ENCODE data around the gene FOXN3.

Gene FOXN3

DNA sequence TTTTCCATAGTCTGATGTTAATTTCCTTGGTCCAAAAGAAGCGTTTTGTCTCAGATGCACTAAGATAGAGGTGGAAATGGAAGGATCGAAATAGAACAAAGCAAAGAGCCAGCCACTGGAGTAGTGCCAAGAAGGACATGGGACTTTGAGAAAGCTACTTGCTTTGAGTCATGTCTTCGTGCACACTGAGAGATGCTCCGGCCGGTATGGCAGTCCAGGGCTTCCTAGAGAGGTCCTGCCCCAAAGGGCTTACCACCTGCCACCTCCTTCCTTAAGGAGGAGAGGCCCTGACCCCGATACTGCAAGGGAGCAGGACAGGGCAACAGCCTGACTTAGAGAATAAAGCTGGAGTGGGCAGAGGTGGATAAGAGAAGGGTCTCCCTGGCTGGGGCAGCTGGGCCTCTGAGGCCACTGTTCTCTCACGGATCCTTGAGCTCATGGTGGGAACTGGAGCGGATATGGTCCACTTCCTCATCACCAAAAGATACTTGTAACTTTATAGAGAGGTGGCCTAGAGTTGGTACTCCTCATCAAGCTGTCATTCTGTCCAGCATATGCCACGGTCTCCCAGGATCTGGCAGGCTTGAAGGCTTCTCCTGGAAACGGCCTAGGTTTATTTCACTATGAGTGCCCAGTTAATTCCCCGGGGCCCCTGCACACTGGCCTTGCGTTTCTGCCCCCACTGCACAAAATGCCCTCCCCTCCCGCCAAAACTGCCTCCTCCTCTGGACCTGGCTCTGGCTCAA lies 57.4 kb downstream of the FOXN3 start:
- no peak for DNase-seq (ENCODE audit: low read depth)

DNA sequence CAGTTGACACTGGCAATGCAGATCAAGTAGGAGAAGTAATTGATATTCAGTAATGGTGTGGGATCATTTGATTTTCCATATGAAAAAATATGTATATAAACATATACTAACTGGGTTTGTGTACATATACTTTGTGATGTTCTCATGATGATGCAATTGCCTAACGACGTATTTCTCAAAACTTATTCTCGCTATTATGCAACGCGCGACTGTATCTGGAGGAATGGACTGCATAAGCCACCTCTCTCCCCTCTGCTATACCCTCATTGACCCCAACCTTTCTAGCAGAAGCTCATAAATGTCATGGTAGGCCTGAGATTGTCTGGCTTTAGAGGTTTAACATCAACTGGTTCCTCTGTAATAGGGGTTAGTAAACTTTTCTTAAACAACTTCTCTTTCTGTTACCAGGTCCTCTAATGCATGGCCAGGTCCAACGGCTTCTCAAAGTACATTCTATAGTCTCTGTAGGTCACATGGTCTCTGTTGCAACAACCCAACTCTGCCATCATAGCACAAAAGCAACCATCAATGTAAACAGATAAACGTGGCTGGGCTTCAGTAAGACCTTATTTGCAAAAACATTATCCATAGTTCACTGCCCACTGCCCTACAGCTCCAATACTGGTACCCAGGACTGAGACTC lies 59.3 kb downstream of the FOXN3 start:
- no peak for DNase-seq (ENCODE audit: low read depth)

DNA sequence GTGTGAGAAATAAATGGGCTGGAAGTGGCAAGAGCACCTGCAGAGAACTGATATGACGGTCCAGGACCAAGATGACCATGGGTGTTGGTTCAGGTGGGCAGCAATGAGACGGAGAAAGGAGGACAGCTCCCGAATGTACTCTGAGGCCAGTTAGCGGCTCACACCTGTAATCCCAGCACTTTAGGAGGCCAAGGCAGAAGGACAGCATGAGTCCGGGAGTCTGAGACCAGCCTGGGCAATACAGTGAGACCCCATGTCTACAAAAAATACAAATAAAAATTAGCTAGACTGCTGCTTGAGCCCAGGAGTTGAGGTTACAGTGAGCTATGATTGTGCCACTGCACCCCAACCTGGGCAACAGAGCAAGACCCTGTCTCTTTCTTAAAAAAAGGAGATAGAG lies 60.1 kb downstream of the FOXN3 start:
- no peak for DNase-seq (ENCODE audit: low read depth)

DNA sequence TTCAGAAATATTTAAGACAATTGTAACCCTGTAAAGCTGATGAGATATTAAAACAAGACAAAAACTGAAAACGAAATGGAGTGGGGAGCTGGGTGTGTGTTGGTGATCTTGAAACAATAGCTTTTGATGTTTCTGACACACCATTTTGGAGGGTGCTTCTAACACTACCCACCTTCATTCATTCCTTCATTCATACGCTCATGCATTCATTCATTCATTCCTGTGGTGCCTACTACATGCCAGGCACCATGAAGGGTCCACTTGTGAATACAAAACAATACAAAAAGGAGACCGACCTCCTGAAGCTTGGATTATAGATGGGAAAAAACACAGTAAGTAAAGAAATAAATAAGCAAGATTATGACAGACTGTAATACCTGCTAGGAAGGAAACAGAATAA lies 60.5 kb downstream of the FOXN3 start:
- DNase-seq (ENCODE audit: low read depth) = no peak

DNA sequence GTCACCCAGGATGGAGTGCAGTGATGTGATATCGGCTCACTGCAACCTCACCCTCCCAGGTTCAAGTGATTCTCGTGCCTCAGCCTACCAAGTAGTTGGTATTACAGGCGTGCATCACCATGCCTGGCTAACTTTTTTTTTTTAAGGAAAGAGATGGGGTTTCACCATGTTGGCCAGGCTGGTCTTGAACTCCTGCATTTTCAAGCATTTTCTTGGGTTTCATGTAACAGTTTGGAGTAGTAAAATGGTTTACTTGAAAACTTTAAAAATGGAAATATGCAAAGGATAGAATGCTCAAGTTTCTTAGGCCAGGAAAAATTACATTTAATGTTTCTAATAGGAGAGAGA lies 63.3 kb downstream of the FOXN3 start:
- no peak for DNase-seq (ENCODE audit: low read depth)

DNA sequence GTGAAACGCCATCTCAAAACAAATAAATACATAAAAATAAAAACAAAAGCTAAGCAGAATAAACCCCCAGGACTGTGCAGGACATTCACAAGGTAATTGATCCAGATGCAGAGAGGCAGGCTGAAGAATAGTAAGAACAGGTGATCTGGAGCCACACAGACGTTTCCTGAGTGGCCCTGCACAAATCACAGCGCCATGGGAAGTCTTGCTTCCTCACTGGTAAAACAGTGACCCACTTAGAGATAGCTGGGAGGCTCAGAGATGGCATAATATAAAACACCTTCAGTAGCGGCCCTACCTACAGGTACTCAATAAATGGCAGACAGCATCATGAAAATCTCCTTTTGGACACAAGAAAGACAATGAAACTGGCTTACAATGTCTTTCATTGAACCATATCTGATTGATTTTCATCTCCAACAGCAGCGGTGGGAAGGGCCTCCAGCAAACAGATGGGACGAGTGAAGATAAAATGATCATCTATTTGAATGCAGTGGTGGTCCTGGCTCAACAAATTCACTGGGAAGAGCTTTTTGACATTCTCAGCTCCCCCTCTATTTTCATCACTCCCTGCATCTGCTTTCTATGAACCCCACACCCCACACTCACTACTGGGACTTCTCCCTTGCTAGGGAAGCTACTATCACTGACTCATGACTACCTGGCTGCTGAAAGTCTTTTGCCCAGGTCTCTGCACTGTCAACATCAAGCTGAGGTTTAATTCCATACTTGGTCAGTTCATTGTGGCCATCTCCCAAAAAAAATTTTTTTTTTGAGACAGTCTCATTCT lies 63.9 kb downstream of the FOXN3 start:
- DNase-seq (ENCODE audit: low read depth) = no peak

DNA sequence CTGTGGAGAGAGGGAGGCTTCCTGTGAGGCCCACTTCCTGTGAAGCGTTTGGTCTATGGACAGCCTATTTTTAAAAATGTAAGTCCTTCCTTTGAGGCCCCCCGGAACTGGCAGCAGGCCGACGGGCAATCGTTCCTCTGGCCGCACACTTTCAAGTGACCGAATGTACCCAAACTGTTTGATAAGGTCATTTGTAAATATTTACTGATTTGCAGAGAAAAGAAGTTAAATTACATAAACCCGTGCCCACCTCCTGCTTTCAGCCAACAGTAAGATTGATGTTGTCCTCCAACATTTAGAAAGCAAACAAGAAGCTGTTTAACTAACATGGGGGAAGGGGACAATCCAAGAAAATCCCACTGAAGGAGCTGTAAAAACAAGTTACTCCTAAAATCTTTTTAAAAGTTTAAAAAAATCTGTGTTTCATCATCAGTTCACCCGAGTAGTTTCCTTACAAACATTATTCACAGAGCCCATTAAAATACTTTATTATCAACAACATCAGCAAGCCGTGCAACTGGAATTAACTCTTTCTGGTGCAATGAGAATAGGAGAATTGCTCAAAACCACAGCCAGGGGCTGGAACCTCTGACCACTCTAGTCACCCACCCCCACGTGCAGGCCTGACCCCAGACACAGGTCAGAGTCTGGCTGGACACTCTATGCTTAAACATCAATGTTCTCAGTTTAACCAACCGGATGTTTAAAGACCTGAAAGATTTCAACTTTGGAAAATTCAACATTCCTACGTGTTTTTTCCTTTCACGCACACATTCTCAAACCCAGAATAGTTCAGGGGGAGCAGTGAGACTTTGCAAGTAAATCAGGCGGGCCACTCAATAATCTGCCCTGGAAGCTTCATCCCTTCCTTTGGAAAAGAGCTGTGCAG lies 65.3 kb downstream of the FOXN3 start:
- DNase-seq (ENCODE audit: low read depth) = no peak

DNA sequence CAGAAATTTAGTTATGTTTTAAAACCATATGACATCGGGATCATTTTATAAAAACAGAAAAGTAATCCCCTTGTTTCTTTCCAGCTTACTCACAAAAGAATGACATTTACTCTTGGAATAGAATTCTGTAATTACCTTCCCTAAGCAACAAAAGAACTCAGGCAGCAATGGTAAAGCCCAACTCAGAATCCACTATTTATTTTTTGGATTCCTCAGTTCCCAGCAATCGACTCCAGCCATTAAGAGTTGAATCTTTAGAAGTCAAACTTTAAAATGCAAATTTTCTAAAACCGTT lies 65.9 kb downstream of the FOXN3 start:
- no peak for DNase-seq (ENCODE audit: low read depth)

DNA sequence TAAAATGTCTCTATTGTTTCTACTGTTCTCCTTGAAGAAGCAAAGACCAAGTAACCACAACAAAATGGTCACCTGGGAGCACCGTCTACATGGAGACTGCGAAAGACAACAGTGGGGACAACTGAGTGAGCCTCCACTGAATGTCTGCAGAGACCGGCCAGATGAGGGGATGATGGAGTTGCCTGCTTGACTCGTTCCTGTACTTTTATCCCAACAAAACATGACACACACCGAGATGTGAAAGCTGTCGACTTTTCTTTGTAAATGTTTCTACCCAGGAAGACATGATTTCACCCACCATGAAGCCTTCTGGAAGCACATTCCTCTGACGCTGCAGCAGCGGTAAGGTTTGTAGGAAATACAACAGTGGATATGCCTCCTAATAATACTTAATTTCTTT lies 66.9 kb downstream of the FOXN3 start:
- no peak for DNase-seq (ENCODE audit: low read depth)

DNA sequence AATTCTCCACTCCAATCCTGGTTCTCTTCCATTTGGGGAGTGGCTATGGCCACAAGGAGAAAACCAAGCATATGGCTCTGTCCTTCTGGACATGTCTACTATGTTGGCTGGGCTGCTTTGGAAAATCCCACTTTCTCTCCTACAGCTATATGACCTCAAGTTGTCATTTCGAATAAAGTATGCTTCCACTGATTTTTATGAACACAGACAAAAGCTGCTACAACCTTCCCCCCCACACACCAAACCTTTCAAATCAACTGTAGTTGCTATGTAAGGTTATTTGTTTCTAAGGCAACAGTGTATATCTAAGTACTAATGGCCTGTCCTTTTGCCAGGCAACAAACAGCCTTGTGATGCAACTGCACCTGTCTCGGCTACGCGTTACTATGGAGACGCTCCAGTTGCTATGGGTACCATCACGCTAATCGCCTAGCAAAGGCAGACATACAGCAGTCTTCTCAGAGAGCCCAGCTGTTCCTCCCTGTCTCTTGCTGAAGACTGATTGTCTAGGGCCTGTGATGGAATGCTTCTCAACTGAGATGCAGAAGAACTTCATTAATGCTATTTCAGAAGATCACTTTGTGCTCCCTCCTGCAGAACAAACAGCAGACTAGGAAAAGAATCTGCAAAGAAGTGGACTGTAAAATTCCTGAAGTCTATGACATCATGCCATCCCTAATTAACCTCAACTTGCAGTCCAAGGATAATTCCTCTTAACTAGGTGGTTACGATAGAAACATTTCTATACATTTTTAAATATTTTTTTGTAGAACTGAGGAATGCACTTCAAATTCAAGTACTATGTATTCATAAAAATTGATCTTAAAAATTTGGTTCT lies 67.6 kb downstream of the FOXN3 start:
- DNase-seq (ENCODE audit: low read depth) = no peak

DNA sequence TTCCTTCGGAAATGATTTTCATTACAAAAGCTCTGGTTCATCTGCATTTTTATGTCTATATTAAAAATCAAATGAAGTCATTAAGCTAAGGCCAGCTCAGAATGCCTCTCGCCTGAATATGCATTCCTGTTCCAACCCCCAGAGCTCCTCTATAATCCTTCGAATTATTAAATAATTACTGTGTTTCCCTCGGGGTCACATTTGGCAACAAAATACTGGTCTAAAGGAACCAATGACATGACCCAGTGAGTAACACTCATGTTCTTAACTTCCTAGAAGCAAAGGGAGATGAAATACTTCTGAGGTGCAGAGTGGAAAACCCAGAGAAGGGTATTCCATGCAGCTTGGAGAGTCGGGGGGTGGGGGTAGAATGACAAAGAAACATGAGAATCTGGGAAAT lies 68.3 kb downstream of the FOXN3 start:
- no peak for DNase-seq (ENCODE audit: low read depth)

DNA sequence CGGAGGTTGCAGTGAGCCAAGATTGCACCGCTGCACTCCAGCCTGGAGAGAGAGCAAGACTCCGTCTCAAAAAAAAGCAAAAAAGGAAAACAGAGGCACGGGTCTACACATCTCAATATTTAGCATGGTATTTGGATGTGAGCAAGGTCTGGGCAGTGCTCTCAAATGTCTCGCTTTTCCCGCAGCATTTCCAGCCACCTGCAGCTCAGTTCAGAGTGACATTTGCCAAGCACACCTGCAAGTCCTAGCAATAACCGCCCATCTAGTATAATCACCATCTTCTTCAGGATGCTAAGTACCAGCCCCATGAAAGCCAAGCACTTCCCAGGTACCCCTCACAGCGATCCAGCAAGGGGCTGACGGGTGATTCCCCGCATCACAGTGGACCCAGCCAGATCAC lies 69.1 kb downstream of the FOXN3 start:
- DNase-seq (ENCODE audit: low read depth) = no peak

DNA sequence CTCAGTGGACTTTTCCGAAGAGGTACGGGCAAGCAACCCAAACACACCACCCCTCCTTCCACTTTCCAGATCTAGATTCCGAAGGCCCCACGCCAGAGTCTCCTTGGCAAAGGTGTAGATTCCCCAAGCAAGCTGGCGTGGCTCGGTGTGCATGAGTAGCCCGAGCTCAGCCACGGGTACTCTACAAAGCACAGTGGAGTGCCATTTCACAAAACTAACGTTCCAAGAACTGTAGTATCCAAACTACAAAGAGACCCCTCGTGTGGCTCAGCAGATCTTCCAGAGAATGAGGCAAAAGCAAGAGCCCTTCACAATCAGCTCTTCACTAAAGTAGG lies 72.1 kb downstream of the FOXN3 start:
- no peak for DNase-seq (ENCODE audit: low read depth)

DNA sequence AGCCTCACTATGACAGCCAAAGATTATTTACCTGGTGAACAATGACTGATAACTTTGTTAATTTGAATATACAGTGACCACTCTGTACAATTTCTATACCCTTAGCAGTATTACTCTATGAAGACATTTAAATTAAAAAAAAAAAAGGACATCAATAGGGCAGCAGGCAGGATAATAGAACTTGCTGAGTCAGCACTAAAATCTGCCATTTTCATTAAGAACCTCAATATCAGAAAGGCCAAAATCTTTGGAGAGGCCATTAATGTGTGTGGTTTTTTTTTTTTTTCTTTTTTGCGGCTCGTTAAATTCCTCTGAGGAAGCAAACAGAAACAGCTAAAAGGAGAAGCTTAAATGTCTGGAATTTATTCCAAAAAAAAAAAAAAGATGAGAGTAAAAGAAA lies 73.7 kb downstream of the FOXN3 start:
- no peak for DNase-seq (ENCODE audit: low read depth)

DNA sequence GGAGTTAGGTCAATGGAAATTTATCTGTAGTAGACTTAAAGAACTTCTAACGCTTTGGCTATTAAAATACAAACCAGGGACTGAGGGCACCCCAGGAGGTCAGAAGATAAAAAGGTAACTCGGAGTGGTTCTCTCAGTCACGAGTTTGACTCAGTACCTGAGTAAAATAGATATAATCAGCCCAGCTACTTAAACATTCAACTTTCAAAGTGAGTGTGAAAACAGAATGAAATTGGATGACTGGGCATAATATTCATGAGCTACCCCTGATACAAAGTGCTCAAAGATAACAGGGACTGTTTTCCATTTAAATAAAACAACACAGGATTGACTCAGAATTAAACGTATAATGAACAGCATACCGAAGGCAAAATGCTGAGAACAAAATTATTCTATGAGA lies 75.0 kb downstream of the FOXN3 start:
- DNase-seq (ENCODE audit: low read depth) = no peak

DNA sequence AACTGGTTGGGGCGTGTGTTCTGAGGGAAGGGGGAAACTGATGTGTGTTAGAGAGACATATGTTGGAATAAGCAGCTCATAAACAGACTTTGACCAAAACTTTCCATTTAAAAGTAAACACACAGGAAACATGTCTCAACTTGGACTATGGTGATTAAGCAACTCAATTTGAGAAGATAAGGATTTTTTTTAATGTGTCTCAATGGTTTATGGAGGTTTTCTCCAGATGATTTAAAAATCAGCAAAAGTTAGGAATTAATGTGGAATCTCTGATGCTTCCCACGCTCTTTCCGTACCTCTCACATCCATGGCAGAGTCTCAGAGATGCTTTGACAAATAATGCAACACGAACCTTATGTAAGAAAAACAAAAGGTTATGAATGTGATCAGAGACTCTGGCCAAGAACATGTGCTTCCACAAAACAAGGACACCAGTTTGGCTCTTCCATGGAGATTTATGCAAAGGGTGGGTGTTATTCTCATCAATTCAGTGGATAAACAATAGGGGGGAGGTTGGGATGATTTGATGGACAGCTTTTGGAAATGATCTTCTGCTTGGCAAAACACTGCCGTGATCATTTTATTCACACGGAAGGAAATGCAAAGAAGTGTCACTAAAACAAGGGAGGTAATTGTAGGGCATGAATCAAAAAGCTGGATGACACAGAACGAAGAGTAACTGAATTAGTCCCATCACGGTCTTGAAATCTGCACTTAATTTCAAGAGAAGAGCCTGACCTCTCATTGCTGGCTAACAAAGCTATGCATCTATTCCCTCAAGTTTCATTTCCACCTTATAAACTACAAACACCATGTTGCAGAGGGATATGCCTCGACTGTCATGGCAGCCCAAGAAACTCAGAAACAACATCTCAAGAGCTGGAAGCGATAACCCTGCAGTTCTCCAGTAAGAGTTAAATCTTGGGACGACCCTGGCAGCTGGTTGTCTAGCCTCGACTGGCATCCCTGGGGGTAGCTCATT lies 76.5 kb downstream of the FOXN3 start:
- DNase-seq (ENCODE audit: low read depth) = no peak

DNA sequence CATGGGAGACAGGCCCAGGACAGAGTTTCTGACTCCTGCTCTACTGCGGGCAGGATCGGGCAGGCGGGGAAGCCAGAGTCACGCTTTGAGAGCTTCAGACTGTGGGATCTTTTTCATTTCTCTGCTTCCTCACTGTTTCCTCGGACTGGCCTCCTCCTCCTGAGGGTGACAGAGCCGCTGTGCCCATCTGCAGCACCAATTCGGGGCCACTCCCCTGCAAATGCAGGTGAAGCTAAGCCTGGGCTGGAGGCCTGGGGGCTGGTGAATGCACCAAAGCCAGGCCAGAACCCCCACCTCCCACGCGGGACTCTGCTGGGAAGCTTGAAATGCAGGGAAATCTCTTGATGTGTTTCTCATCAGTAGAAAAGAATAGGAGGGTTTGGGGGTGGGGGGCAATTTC lies 77.5 kb downstream of the FOXN3 start:
- no peak for DNase-seq (ENCODE audit: low read depth)

DNA sequence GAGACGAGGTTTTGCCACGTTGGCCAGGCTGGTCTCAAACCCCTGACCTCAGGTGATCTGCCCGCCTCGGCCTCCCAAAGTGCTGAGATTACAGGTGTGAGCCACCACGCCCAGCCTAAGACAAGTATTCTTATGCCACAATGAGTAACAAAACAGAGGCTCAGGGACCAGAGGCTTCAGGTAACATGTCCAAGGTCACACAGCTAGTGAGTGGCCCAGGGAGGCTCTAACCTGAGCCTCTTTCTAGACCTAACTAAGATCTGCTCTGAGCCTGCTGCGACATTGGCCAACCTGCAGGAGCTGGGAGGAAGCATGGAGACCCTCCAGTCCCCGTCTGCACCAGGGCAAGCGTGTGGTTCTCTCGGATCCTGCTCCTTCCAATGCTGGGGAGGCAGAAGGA lies 77.9 kb downstream of the FOXN3 start:
- DNase-seq (ENCODE audit: low read depth) = no peak

DNA sequence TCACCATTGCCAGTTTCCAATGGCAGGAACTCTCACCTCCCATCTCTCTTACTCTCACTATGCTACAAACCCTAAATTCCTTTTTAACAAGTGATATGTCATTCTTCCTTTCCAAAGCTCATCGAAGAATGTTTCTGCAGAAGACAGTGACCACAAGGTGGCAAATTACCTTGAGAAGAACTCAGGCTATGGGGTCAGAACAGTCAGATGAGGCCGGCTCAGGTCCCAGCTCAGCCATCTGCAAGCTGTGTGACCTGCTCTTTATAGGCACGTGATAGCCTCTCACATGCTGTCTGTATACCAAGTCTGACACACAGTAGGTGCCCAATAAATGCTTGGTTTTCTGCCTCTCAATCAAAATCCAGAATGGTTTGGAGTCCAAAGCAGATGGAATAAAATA lies 80.7 kb downstream of the FOXN3 start:
- DNase-seq (ENCODE audit: low read depth) = no peak

DNA sequence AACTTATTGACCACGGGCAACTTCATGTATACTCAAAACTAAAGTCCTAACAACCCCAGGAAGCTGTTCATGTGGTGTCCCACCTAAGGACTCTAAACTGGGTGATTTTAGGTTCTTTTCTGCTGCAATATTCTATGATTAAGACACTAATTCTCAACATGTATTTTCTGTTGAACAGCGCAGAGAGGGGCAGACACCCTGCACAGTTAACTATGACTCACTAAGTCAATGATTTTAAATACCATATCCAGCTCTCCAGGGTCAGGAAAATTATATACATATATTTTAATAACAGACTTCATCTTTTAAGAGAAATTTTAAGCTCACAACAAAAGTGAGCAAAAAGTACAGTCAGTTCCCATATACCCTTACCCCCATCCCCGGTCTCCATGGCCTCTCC lies 85.0 kb downstream of the FOXN3 start:
- no peak for DNase-seq (ENCODE audit: low read depth)

DNA sequence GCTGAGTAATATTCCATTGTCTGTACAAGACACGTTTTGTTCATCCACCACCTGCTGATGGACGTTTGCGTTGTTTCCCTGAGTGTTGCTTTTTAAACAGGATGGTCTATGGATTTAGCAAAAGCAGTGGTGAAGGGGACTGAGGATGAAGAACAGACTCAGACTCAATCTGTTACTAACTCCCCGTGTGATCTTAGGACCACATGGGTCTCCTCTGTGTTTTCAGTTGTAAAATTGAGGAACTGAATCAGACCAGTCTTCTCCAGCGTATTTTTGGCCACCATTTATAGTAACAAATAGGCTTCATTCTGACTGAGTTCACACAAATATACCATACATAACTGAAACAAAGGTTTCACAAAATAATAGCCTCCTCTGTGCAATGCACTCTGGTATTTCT lies 85.6 kb downstream of the FOXN3 start:
- no peak for DNase-seq (ENCODE audit: low read depth)

Data from activated T-cell treated with anti-CD3 and anti-CD28 coated beads for 48 hours (primary cell).